Fibroblast of skin of right biceps (primary cell): ENCODE measurements around the gene PNP.
A peak's percentile ranks its signal among the peaks of the same experiment; 100 is the strongest.
"Not testable (repeated sequence)": the region's sequence is repeated elsewhere in the genome, so short reads cannot be mapped to it uniquely, and the experiment has no call there.

Experiments used
- DNase-seq: peaks from one replicate; pipeline ENCODE4 v3.0.0-alpha.2; 2013

Gene PNP

DNA sequence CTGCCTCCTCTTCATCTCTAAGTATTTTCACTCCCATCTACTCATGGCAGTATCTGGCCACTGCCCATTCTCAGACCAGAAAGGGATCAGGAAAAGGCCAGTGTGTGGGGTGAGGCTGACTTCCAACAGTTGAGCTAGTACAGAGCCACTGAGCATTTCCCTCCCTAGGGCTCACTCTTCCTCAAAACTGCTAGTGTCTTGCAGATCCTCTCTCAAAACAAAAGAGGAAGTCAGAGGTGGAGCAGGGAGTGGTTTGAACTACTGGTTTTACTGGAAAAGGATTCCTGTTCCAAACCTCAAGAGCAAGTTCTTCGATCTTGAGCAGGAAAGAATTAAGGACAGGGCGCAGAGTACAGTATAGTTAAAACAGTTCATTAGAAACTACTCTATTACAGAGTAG, 24.4 kb downstream of the PNP start:
- no peak for DNase-seq

DNA sequence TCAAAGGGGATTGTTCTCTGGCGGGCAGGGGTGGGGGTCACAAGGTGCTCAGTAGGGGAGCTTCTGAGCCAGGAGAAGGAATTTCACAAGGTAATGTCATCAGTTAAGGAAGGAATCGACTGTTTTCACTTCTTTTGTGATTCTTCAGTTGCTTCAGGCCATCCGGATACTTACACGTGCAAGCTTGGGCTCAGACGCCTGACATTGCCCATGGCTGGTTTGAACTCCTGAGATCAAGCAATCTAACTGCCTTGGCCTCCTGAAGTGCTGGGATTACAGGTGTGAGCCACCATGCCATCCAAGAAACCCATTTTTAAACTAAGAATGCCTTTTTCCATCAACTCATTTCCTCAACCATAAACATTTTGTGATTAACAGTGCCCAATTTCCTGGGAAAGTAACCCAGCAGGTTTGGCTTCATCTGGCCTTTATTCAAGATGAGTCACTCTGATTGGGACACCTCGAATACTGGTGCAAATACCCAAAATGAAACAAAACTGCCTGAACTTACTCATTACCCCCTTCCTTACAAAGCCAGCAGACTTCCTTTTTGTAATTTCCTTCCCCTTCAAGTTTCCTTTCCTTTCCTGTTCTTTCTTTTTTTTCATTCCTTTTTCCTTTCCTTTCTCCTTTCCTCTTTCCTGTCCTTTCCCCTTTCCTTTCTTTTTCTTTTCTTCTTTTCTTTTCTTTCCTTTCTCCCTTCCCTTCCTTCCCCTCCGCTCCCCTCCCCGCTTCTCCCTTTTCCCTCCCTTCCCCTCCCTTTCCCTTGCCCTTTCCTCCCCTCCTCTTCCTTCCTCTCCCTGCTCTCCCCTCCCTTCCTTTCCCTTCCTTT, 25.9 kb downstream of the PNP start:
- peak; percentile 9 for DNase-seq

DNA sequence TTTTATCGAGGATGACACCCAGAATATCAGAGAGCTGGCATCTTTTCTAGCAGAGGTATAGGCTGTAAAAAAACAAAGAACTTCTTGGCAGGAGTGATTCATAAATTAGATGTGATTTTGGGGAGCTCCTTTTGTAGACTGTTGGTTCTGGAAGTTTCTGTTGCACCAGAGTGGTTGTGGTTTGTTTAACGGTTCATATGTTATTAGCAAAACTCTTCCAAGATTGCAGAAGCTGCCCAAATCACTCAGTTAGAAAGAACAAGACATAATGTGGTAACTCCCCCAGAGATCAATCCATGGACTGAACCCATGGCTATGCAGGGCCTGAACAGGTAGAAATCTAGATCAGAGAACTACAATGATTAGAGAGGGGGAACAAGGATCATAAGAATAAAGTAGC, 29.4 kb downstream of the PNP start:
- no peak for DNase-seq

DNA sequence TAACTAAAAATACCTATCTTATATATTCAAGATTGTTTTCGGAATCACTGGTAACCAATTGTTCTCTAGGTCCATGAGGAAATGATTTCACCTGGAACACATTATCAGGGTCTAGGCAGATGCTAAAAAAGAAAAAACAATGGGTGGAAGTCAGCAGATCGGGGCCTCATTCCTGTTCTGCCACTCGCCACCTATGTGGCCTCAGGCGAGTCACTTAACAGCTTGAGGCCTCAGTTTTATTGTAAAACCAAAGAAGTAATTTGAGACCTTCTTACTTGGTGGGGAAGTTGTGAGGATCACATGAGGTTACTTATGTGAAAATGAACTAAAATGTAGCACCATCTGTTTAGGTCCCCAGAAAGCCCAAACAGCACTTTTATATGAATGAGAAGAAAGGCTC, 29.9 kb downstream of the PNP start:
- DNase-seq: no peak

DNA sequence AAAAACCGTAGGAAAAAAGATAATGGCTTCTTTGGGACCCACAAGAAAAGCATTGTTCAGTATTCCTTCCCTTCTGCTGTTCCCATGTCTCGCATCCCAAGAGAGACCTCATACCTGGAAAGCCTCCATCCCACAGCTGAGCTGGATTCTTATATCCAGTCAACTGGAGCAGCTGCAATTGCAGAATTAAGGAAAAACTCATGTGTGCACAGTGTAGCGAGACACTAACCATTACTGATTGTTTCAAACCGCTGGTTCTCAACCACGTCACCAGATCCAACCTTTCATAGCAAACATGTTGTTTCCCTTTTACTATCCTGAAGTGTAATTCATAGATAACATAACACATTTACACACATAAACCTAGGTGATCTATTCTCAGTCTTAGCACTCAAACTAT, 30.7 kb downstream of the PNP start:
- DNase-seq: no peak

DNA sequence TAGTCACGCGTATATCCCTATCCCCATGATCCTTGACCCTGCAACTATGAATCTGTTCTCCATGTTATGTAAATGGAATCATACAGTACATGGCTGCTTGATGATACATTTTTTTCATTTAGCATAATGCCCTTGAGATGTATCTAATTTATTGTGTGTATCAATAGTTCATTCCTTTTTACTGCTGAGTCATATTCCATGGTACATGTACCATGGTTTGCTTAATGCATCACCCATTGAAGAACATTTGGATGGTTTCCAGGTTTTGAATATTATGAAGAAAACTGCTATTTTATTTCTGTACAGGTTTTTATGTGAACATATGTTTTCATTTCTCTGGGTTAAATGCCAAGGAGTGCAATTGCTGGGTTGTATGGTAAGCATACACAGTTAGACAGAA, 32.1 kb downstream of the PNP start:
- peak; percentile 29 for DNase-seq

DNA sequence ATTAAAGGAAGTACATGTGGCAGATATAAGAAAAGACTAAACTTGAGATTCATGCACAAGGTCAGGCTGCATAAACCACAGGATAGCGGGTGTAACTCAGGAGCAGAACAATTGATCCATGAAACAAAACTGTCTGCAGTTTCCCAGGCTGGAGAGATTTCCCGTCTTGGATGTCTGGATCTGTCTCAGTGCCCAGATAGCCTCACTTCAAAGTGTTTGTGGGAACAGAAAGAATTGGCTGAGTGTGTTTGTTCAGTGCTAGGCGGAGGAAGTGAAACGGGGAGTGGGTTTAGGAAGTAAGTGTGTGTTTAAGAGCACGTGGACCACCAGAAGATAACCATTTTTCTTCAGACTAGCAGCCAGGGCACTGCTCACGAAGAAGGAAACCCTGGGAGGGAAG, 34.7 kb downstream of the PNP start:
- no peak for DNase-seq

DNA sequence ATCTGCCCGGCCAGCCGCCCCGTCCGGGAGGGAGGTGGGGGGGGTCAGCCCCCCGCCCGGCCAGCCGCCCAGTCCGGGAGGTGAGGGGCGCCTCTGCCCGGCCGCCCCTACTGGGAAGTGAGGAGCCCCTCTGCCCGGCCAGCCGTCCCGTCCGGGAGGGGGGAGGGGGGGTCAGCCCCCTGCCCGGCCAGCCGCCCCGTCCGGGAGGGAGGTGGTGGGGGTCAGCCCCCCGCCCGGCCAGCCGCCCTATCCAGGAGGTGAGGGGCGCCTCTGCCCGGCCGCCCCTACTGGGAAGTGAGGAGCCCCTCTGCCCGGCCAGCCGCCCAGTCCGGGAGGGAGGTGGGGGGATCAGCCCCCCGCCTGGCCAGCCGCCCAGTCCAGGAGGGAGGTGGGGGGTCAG, 37.1 kb downstream of the PNP start:
- not testable (repeated sequence) for DNase-seq

DNA sequence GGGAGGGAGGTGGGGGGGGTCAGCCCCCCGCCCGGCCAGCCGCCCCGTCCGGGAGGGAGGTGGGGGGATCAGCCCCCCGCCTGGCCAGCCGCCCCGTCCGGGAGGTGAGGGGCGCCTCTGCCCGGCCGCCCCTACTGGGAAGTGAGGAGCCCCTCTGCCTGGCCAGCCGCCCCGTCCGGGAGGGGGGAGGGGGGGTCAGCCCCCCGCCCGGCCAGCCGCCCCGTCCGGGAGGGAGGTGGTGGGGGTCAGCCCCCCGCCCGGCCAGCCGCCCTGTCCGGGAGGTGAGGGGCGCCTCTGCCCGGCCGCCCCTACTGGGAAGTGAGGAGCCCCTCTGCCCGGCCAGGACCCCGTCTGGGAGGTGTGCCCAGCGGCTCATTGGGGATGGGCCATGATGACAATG, 37.5 kb downstream of the PNP start:
- not testable (repeated sequence) for DNase-seq

DNA sequence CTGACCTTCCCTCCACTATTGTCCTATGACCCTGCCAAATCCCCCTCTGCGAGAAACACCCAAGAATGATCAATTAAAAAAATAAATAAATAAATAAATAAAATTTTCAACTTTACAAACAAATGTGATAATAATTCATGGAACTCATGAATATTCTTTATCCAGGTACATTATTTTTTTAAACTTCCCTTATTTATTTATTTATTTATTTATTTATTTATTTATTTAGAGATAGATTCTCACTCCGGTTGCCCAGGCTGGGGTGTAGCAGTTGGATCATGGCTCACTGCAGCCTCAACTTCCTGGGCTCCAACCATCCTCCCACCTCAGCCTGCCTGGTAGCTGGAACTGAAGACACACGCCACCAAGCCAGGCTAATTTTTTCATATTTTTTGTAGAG, 38.3 kb downstream of the PNP start:
- DNase-seq: not testable (repeated sequence)

DNA sequence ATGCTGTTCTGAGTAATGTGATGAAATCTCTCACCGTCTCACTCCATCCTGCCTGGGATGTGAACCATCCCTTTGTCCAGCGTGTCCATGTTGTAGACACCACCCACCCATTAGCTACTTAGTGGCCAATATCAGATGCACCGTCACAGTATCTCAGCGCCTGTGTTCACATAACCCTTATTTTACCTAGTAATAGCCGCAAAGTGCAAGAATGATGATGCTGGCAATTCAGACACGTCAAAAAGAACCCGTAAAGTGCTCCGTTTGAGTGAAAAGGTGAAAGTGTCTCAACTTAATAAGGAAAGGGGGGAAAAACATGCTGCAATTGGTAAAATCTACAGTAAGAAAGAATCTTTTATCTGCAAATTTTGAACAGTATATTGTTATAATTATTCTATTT, 39.2 kb downstream of the PNP start:
- no peak for DNase-seq

DNA sequence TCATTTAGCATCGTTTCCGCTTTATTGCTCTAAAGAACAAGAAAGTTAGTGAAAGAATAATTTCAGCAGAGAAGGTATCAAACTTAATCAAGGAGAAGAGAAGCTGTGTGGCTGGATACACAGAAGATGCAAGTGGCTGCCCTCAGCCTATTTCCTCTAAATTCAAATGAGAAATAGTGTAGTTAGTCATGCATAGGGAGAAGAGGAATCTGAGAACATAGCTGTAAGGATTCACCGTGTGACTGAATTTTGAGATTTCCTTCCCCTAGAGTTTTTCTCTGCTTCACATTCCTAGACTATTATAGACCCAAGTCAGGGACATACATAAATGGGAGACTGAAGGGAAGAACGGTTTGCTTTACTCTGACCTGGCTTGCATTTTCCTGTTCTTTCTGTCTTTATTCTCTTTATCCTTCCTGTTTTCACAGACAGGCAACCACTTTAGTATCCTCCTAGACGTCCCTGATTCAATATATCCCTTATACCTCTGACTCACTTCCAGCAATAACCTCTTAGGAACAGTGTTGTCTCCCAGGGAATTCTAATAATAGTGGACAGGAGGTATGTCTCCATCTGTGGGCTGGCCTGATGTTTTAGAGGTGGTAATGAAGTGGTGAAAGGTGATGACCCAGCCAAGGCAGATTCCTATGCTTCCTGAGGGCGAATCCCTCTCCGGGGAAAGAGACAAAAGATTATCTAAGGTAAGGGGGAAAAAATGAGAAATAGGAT, 43.1 kb downstream of the PNP start:
- no peak for DNase-seq

DNA sequence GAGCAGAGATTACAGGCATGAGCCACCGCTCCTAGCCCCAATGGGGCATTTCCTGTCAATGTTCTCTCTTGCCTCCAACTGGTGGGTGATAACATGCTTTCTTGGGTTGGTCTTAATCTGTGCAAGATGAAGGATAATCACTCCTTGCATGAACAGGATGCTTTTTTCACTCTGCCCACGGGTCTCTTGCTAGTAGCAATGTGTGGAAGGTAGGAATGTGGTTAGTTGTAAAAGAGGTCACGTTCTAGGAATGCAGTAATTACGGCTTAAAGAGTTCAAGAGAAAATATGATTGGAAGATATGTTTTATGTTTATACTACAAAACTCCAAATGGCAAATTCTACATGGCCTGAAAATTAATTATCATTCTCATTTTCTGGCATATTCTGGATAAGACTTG, 46.6 kb downstream of the PNP start:
- no peak for DNase-seq

DNA sequence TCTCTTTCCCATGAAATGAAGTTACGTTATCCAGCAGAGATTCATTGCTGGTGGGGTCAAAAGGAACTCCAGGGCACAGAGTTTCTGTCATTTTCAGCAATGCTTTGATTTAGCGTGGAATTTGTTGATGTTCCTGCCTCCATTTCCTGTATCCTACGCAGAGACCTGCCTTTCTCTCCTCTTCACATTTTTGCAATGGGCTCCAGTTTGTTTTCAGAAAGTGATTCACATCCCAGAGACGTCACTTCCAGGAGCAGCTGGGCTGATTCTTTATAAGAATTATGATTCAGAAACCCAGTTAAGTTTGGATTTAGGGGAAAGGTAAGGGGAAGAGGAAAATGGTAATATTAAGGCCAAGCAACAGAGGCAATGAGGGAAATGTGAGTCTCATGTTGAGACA, 47.7 kb downstream of the PNP start:
- DNase-seq: peak; percentile 6

DNA sequence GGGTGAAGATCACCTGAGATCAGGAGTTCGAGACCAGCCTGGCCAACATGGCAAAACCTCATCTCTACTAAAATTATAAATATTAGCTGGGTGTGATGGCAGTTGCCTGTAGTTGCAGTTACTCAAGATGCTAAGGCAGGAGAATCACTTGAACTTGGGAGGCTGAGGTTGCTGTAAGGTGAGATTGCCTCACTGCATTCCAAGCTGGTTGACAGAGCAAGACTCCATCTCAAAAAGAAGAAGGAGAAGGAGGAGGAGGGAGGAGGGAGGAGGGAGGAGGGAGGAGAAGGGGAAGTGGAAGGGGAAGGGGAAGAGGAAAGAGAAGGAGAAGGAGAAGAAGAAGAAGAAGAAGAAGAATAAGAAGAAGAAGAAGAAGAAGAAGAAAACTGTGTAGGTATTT, 53.1 kb downstream of the PNP start:
- DNase-seq: no peak

DNA sequence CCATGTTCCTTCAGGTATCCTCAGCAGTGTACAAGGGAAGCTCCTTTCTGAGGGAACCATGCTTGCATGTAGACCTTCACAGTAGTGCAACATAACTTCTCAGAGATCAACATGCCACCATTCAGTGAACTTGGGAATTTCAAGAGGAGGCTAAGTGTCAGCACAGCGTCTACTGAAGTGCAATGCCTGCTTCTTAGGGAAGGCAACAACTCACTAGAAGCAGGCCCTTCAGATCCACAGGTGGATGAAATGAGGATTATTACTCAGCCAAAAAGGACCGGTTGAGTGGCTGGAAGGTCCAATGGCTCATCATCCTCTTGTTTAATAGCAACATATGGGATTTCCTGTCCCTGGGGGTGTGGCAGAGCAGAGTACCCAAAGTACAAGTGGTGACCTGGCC, 54.8 kb downstream of the PNP start:
- DNase-seq: no peak
